NCI-H2029 (cell line): ENCODE measurements around the gene STPG2.
A peak's percentile ranks its signal among the peaks of the same experiment; 100 is the strongest.

Source experiments
- DNase-seq: peaks from one replicate; lab custom pipeline; 2025; lab: John Stamatoyannopoulos, UW

The STPG2 gene

DNA sequence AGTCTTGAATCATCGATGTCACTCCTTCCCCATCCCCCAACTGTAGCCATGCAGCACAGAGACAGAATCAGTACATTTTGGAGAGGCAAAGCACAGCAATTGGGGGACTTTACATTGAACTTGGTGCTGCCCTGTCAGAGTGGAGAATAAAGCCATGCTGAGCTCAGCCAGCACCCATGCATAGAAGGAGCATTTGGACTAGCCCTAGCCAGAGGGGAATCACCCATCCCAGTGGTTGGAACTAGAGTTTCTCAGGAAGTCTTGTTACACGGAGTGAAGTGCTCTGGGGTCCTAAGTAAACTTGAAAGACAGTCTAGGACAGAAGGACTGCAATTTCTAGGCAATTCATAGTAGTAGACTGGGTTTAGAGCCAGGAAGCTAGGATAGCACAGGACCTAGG is 49.6 kb downstream of the STPG2 start:
- no peak for DNase-seq

DNA sequence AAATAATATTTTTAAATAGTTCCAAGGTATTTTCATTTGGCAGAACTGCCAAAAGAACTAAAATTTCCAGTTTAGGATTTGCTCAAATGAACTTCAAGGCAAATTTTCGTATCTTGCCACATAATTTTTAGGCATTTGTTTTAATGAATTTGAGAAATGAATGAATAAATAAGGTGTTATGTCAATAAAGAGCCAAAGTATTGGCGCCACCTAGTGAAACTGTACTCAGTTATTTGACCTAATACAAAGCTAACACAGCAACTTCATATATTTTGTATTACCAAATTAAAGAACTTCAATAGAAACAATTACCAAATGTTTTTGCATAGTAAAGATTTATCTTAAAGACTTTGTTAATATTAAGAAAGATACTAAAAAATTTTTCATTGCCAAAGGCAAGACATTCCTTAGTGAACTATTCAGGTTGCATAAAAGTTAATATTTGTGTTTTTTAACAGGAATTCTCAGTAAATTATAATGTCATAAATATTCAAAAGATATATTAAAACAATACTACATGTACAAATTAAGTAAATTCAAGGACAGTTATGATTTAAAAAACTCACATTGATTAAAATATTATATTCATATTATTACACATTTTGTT is 50.3 kb downstream of the STPG2 start:
- no peak for DNase-seq

DNA sequence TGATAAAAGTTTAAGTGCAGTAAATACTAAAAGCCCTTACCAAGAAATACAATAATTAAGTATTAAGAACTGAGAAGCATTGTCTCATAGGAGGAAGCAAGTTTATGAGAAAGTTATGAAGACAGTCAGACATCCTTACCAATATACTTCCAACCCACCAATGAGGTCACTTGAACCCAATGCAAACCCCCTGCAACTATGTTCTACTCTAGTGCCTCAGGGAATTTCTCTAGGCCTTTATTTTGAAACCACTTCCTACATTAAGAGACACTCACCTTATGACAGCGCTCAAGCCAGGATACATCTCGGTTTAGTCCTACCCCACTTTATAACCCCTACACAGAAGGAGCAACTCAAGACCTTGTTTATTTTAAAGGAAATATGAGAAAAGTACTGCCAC is 61.3 kb downstream of the STPG2 start:
- no peak for DNase-seq

DNA sequence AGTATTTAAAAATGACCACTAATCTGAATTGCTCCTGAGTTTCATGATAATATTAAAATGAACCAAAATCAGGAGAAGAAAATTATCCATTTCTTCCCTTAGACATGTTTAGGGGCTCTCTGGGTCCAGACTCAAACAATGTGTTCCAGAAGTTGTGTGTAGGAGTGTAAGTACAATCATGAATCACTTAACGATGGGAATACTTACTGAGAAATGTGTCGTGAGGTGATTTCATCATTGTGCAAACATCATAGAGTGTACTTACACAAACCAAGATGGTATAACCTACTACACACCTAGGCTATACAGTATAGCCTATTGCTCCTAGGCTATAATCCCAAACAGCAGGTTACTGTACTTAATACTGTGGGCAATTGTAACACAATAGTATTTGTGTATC is 74.8 kb downstream of the STPG2 start:
- no peak for DNase-seq

DNA sequence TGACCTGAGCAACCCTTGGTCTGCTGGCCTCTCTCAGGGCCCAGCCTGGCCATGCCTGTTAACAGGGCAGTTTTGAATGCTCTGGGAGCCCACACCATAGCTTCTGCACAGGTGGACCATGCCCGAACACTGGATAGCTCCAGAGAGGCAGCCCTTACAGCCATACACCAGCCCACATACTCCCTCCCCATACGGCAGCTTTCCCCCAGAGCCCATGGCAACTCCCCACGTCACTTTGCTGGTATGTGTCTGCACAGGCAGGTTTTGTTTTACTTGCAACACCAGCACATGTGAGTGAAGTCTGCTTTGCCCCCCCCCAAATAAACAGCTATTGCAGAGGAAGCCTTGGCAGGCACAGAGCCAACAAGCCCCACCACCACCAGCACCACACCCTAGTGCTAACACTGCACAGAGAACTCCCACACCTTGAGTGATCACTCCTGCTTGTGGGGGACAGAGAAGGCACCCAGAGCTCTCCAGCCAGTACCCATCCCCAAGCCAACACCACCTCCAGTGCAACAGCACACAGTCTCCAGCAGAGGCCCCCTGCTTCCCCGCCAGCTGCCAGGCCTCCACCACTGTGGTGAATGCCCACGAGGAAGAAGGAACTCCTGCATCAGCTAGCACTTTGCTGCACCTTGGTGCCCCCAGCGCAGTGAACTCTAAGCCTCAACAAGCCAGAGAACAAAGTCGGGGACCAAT is 87.3 kb downstream of the STPG2 start:
- no peak for DNase-seq

DNA sequence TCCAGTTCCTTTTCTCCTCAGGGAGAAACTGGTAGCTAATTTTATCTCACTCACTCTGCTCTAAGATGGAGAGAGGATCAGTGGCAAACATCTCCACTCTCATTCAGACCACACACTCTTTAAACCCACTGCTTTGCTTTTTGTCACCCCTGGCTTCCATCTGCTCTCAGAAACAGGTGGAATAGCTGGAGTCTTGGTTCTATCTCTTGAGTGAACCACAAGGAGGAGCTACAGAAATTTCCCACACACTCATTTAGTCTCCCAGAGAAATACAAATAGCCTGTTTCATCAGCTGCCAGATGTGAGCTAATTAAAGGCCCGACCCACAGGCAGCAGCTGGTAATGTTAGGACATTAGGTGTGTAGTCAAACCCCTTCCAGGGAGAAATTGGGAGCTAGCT is 96.6 kb downstream of the STPG2 start:
- no peak for DNase-seq

DNA sequence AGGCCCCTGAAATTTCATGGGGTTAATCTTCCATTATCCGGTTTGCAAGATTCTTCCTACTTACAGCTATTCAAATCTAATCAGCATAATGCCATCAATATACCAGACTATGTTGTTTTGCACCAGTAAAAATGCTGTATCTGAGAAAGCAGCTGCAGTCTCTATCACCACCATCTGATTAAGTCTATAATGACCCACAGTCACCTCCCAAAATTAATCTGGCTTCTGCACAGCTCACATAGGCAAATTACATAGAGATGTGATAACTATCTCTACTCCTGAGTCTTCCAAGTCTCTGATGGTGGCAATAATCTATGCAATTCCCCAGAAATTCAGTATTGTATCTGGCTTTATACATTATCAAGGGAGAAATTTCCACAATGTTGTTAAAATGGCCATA is 113.2 kb downstream of the STPG2 start:
- DNase-seq: no peak

DNA sequence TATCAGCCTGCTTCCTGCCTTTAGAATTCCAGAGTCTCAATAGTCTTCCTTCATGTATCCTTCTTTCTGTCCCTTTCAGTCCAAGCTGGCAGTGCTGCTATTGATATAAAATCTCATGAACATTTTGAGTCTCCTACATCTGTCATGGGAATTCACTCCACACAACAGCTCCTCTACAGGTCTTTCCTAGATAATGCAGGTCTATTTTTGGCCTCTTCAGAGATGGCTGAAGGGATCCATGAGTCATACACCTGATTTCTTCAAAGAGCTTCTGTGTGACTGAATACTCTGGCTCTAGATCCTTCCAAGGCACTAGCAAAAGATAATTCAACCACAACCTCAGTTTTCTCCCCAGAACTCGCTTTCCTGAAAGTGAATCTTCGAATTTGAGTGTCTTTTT is 115.4 kb downstream of the STPG2 start:
- DNase-seq: no peak

DNA sequence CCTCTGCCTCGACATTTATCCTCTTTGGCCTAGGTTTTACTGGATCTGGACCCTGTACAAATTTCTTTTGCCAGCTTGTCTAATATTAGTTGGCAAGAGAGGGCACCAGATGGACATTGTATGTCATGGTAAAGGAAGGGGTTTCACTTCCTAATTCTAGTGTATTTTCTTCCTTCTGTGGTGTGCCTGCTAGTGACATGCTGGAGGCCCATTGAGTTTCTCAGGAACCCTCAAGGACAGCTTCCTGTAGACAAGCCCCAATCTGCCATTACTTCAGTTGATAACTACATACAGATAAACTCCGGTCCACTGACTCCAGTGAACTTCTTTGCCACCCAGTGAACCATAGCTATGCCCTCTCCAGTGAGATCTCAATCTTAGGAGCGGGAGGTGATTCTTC is 116.9 kb downstream of the STPG2 start:
- no peak for DNase-seq

DNA sequence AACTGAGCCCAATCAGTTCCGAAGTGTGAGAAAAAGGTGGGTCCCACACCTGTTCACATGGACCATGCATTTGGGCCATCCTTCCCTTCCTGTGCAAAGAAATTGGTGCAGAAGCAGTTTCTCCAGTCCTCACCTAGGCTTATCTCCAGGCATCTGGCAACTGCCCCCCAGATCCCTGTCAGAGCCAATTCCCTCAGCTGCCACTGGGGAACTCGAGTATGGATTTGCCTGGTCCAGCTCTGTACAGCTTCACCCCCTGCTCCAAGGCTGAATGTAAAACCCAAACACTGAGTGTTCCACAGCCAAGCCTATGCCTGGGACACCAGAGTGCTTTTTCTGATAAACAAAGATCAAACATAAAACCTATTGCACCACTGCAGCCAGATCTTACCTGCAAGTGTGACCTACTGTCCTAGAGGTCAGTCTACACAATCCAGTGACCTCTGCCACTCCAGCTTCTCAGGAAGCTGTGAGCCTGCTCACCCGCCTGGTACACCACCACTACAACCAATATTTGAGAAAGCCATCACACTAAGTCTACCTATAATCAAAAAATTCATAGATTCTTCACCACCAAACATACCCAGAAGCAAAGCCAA is 136.4 kb downstream of the STPG2 start:
- no peak for DNase-seq

DNA sequence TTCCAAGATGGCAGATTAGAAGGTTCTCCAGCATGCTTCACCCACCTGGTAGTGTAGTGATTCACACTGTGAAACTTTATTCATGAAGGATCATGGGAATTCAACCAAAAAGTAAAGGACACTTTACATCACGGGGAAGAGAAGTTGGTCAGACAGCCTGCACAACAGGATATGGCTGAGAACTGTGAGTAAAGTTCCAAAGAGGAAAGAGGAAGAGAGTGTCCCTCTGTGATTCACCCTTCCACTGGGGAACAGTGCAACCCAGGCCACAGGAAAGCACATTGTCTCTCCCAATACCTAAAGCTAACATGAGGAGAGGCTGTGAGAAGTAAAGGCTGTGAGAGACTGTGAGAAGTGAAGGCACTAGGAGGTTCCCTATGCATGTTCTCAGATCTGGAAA is 137.2 kb downstream of the STPG2 start:
- DNase-seq: no peak

DNA sequence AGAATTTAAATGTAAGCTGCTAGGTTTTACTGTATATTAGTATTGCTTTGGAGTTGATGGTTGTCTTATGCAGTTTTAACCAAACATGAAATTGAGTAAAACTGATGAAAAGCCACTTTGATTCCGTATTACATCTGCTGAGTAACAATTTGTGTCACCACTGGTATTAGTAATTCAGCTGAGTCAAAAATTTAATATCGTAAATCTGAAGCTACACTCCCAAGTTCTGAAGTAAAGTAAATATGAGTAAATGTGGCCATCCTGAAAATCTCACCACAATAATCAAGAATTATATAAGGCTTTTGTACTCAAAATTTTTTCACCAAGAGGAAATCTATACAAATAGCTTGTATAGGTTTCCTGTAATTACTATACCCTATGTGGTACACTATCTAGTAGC is 142.3 kb downstream of the STPG2 start:
- no peak for DNase-seq

DNA sequence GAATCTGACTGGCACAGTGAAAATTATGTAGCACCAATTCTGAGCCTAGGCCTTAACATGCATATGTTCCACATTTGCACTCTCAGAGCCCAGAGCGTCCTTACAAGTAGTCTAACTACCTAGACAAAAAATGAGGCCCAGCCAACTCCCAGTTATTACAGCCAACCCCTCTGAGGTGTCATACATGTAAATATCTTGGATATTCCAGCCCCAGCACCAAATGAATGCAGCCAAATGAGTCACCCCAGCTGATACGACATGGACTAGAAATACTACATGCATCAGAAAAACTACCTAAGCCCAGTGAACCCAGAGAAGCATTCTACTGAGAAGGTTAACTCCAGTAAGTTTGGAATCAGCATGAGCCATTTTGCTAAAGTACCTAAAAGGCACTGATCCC is 145.1 kb downstream of the STPG2 start:
- DNase-seq: no peak

DNA sequence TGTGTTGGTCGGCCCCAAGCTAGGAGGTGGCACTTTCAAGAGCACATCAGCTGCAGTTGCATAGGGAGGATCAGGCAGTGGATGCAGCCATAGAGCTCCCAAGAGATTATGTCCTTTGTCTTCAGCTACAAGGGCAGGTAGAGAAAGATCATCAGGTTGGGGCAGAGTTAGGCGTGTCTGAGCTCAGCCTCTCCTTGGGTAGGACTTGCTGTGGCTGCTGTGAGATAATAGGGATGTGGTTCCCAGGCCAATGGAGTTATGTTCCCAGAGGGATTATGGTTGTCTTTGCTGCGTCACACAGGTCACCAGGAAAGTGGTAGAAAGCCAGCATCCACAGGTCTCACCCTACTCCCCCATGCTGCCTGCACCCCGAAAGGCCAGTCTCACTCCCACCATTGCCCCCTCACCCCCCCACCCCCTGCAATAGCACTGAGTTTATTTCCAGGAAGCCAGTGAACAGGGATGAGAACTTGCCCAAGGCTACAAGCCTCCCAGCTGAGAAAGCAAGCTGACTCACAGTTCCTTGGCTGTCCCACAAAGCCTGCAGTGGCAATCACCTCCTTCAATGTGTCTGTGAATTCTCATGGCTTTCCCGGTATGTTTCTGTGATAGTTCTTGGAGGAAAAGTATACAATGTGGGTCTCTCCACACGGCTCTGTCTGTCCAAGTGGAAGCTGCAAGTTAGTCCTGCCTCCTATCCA is 148.4 kb downstream of the STPG2 start:
- DNase-seq: no peak

DNA sequence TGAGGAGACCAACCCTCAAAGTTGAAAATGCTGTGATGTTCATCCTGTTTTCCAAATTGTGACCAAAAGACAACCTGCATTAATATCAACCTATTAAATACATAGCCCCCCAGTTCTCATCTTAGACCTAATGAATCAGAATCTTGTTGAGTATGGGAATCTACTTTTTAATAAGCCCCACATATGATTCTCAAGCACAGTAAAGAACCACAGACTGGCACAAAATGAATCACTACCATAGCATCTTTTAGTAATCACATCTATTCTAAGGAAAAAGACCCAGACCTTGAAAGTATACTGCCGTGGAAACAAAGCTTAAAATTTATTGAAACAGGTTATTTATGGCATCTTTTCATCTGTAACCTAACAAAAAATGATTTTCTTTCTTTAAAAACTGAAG is 152.9 kb downstream of the STPG2 start:
- no peak for DNase-seq

DNA sequence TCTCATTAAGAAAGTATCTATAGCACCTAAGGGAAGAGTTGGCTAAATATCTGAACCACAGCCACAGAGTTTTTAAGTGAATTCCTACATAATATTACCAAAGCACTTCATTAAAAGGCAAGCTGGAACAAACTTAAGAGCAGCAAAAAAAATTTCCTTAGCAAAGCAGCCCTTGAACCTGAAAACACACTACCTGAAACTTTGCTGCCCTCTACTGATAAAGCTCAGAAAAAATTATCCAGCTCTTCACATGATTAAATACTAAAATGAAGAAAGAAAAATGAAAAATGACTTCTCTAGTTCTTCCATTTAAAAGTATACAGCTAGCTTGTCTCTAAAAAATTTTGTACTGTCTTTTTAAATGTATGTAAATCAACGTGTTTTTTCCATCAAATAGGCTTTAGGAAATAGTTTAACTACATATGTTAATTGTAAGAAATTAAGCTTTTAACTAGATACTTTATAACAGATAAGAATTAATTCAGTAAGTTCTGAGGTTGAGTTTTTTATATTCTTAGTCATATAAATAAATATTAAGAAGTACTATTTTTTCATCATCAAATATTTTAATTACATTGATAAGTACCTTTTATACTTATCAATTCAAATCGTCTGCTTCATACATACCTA is 156.1 kb downstream of the STPG2 start:
- DNase-seq: peak; percentile 12

DNA sequence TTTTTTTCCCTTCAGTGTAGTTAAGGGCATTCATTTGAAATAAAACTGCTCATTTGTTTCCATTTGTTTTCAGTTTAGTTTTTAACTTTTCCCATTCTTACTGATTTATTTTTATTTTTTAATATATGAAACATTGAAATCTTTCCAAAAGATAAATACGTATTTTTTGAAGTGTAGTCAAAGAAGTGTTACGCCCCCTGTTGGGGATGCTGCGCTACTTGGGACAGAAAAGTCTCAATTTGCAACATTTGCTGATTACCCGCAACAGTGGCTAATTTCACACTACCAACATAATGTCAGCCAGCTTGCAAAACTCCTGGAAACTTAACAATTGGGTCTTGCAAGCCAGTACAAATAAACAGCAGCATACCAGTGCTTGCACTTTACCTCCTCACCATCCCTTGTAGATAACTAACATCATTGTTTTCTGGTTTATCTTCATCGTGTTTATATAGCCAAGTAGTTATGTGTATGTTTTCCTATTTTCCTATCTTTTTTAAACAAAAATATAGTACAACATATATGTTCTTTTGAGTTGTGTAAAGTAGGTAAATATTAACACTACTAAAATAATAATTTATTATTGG is 158.6 kb downstream of the STPG2 start:
- no peak for DNase-seq

DNA sequence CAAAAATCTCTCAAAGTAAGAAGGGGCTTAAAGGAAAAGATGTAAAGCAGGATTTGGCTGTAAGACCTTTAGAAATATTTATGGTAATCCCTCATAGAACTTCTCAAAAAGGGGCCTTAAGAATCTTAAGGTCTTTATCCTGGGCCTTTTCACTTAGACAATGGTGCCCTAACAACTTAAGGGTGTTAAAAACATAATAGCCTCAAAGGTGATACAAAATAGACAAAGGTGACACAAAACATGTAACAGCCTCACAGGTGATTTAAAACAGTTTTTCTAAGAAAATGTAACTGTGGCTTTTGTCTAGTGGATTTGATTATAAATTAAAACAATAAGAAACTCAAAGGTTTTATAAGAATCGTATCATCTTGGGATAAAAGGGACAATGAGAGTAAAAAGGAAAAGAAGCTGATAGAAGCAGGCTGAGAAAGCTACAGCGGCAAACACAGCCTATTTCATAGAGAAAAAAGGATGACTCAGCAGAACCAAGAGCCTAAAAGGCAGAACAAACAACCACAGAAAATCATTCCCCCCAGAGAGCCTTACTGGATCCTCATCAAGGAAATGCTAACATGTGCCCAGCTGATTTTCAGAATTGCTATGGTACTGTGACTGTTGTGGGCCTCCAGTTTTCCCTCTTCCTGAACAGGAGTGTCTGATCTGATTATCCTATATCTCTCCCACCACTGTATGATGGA is 164.3 kb downstream of the STPG2 start:
- DNase-seq: no peak

DNA sequence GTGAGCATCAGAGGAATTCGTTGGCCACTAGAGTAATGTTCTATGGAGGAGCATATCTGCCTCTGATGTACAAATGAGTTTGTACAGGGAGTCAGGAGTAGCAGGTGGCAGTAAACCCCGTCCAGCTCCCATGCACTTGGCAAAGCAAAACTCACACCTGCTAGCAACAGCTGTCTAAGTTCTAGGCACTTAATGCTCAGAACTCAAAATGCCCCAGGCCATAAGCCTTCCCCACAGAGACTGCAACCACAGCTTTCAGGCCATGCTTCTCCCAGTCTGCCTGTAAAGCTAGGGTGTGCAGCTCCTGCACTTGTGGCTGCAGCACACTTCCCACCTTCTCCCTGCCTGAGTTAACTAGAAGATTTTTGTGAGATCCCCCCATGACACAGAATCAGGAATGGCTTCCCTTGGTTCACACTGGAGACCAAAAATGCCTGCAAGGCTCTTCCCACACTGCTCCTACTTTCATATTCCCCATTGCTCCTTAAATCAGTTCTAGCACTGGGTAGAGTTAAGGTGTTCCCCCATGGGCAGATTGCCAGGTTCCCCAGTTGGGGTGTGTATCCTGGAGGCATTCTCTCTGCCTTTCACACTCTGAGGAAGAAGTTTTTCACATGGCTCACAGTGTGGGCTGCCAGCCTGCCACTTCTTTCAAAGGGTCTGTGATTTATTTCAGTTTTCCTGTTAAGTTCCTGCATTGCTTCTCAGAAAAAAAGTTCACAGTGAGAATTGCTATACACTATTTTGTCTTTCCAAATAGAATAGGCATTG is 189.9 kb downstream of the STPG2 start:
- no peak for DNase-seq

DNA sequence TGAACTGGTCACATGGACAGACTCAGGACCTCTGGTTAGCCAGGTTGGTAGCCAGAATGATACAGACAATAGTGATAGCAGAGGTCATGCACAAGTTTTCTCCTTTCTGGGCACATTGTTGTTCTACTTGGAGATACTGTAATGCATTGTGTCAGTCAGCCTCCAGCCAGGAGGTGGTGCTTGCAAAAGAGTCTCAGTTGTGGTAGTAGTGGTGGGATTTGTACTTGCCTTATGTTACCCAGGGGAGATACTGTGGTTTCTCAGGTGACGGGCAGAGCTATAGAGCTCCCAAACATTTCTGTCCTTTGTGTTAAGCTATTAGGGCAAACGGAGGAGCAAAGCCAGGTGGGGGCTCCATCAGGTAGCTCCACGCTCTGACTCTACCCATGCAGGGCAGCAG is 190.5 kb downstream of the STPG2 start:
- no peak for DNase-seq

DNA sequence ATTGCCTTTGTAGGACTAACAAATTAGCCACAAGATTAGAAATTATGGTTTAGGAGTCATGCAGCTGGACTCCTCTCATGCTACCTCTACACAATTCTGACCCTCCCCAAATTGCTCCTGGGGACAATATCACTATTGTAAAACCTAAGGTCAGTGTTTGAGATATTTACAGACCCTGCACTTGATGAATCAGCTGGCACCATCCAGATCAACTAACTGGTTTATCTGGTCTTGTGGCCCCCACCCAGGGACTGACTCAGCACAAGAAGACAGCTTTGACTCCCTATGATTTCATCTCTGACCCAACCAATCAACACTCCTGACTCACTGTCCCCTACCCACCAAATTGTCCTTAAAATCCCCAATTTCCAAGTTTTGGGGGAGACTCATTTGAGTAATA is 192.4 kb downstream of the STPG2 start:
- DNase-seq: no peak
